Measurements from ENCODE around the gene SAMD9.
A peak's percentile ranks its signal among the peaks of the same experiment; 100 is the strongest.
"Not testable (repeated sequence)": the region's sequence is repeated elsewhere in the genome, so short reads cannot be mapped to it uniquely, and the experiment has no call there.

Gene SAMD9

DNA sequence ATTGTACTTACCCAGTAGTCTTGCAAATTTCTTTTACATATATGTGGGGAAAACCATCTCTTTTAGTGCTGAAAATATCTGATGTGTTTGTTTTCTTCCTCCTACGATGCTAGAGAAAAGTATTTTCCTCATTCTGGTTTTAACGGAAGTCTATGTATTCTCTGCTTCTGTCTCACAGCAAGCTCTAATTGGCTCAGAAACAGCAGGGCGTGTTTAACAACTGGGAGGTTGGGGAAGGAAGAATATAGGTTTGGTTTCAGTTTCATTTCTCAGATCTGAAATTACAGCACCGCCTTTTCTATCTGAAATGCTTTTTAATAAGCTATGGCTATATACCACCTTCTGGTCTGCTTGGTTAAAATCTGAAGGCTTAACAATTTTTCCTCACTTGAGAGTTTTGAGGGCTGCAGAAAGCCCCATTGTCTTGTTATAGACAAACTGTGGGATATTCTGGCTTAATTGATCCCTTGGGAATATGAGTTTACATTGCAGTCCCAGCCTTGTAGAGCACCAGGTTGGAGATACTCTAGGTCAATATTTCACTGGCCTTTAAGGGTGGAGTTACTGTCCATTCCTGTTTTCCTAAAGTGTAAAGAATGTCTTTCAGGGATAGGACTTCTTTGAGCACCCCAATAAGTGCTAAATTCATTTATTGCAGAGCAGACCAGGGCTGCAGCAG, at the start of gene SAMD9:
TSS of gene SAMD9 (minus strand) at position 128 of the 679 bp plus-strand sequence. CDS start 11,882 bp downstream, outside the sequence.
- peak; percentile 41 for DNase-seq

DNA sequence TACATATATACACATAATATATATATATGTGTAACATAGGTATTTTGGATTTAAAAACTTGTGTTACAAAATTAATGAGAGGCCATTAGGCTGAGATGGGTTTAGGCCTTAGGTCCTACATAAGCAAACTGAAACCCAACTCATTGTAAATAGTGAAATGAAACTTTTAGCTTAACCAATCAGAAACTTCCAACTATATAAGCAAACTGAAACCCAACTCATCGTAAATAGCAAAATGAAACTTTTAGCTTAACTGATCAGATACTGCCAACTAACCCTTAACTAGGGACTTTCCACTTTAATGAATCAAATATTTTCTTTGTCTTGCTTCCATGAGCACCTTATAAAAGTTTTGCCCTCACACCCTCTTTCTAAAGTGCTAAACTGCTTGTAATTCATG, 47.7 kb upstream of the SAMD9 start:
- DNase-seq: no peak

DNA sequence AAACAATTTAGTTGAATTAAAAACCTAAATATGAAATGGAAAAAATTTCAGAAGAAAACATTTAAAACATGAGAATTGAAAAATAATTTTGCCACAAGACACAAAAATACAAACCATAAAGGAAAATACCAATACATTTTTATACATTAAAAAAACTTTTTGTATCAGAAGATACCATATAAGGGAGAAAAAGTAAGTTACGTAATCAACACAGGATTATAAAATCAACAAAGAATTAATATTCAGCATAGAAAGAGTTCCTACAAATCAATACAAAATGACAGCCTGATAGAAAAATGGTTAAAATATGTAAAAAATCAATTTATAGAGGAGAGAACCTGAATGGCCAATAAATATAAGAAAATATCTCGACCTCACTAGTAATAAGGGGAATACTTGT, 47.0 kb upstream of the SAMD9 start:
- no peak for DNase-seq

DNA sequence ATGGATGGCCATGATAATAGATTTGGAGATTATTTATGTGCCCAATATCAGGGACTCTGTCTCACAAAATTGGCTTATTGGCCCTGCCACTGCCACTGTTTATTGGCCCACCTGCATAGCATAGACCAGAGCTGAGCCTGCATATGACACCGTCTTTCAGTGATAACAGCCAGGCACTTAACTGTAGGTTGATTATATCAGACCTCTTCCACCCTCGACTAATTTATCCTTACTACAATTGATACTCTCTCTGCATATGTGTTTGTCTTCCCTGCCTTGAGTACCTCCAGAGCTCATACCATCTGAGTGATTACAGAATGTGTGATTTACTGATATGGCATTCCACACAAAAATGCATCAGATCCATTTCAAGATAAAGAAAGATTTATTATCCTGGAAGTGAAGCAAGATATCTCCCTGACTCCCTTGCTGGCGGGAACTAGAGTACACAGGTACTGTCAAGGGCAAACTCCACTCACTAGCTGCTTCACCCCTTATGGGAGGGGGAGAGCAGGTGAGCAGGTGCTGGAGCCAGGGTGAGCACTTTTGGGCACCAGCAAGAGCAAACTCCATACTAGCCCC, 43.5 kb upstream of the SAMD9 start:
- no peak for DNase-seq

DNA sequence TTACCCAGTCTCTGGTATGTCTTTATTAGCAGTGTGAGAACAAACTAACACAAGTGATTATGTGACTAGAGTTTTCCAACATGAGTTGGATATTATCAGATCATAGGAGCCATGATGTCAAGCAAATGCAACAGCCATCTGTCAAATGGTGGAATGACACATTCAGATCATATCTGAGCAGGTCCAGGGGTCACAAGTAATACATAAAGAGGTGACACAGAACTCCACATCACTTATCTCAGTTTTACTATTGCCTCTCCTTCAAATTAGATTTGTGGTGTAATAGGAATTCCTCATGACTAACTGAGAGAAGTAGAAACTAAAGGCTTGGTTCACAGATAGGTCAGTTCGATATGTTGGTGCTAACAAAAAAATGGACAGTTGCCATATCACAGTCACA, 42.6 kb upstream of the SAMD9 start:
- DNase-seq: no peak

DNA sequence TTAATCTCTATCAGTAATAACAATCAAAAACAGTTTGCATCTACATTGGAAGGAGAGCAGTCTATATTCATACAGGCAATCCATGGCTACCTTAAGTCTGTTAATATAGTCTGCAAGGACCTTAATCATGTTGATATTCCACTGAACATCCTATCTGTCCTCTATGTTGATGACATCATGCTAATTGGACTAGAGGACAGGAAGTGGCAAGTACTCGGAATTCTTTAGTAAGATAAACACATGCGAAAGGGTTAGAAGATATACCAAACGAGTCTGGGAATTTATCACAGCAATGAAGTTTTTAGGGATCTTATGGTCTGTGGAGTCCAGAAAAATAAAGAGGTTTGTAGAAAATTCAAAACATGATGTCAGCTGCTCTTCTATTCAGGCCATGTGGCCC, 41.7 kb upstream of the SAMD9 start:
- no peak for DNase-seq

DNA sequence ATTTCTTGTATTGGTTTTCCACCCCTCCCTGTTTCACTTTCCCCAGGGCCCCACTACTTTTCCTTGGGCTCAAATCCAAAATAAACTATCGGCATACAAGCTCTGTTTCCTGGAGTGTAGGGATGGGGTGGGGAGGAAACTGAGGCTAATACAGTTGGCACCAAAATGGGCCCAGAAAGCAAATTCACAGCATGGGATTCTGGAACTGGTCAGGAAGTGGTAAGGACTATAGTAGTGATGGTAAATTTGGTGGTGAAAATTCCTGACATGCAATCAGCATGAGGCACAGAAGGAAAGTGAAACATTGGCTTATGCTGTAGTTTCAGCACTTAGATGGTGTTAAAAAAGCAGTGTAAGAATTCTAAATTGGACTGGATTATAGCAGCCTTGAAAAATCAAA, 39.1 kb upstream of the SAMD9 start:
- no peak for DNase-seq

DNA sequence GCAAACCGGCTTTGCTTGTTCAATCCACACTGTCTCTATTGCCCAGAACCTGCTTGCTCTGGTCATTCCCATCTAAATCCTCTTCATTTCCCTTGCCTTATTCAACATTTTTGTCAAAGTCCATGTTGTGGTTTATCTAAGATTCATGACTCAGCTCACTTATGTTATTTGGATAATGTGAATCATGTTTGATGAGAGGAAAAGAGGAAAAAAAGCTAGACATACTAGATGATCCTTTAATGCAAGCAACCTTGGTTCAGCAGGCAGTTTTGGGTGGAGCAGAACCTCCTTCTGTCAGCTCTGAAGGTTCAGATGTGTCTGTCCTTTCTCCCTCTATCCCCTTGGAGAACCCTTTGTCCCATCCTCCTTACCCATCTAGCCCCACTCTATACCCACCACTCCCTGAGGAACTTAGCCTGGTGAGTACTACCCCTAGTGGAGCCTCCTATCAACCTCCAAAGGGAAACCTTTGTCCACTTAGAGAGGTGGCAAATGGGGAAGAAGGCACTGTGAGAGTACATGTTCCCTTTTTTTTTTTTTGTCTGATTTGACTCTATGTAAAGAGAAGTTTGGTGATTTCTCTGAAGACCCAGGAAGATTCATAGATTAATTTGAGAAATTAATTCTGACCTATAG, 32.5 kb upstream of the SAMD9 start:
- DNase-seq: no peak

DNA sequence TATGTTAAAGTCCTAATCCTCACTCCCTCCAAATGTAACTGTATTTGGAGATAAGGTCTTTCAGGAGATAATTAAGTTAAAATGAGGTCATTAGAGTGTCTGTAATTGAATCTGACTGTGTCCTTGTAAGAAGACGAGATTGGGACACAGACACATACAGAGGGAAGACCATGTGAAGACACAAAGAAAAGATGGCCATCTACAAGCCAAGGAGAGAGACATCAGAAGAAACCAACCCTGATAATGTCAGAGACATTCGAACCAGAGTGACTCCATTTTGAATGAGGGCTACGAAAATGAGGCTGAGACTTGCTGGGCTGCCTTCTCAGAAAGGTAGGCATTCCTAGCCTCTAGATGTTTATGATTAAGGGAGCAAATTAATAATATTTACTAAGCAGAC, 30.9 kb upstream of the SAMD9 start:
- DNase-seq: no peak

DNA sequence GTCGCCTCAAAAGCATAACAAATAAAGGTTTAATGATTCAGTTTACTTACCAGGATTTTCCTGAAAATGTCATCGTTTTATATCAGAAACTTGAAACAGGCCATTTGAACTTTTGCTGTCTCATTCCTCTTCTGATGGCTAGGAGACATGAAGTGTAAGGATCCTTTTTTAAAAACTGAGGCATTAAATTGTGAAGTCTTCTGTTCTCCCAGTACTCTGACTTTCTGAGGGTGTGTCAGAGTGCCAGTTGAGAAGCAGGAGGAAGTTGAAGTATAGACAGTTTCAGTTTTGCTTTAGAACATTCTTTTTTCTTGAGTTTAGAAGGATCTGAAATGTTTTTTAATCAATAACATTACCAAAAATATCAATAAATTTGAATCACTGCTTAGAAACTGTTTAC, 30.4 kb upstream of the SAMD9 start, which contains the start of gene SAMD9L:
TSS of gene SAMD9L (minus strand) at position 242 of the 400 bp plus-strand sequence. CDS start 12,414 bp downstream, outside the sequence.
- no peak for DNase-seq

DNA sequence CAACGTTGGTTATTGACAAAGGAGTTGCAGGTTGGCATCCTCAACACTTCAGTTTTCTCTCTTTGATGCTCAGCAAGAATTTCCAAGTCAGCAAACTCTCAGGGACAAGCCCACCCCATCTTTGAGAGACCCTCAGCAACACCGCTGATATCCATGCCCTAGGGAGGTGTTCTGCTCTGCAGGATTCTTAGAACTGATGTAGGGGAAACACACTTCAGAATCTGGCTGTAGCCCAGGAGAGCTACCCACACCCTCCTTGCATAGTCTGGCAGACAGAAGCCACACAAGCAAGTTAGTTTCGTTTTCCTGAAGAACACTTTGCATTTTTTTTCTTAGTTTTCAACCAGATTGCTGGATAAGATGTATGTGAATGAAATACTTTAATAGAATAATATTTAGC, 29.6 kb upstream of the SAMD9 start:
- DNase-seq: peak; percentile 9

DNA sequence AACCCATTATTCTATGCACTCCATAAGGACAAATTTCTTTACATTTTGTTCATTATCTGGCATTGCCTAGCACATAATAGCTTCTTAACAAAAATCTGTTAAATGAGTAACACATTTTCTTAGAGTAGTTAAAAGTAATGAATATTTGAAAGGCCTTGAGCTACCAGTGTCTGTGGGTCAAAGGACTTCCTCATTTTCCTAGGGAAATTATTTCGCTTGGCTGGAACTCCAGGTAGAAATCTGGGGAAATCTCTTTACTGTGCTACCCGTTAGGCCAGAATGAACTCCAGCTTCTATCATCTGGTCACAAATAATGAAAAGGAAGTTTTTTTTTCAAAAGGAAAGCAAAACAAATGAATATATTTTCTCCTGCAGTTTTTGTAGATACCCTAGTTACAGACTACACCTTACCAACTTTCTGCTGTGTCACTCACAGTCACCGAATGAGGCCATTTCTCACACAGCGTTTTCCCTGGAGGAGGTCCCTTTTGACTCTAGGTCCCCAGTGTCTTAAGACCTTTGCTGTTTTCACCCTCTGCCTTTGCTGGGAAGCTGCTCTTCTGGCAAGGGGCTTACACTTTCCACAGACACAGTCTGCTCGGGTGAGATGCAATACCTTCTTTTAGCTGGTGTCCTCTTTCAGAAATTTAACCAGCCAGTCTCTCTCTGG, 28.8 kb upstream of the SAMD9 start:
- DNase-seq: no peak

DNA sequence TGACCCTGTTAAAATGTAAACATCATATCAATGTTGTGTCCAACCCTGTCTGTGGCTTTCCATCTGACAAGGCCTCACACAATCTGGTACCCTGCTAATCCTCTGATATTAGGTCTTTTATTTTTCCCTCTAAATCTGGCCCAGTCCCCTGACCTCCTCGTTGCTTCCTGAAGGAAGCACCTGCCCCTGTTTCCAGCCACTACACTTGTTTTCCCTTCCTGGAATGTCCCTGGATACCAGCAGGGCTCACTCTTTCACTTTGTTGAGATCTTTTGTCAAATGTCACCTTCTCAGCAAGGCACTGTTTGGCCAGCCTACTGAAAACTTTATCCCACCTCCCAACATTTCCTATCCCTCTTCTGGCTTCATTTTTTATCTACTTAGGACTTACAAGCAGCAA, 28.3 kb upstream of the SAMD9 start:
- DNase-seq: no peak

DNA sequence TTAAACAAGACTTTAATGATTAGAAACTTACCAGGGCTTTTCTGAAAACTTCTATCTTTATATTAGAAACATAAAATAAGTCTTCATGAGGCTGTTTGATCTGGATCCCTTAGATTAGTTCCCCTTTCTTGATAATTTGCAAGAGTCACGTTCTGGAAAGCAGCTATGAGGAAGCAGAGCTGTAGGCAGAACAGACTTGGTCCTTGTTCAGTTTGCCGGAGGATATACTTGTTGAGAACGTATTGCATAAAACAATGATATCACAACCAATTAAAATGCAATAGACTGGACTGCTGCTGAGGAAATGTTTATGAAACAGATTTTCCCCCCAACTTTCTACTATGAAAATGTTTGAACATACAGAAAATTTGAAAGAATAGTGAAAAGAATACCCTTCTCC, 27.6 kb upstream of the SAMD9 start:
- no peak for DNase-seq

DNA sequence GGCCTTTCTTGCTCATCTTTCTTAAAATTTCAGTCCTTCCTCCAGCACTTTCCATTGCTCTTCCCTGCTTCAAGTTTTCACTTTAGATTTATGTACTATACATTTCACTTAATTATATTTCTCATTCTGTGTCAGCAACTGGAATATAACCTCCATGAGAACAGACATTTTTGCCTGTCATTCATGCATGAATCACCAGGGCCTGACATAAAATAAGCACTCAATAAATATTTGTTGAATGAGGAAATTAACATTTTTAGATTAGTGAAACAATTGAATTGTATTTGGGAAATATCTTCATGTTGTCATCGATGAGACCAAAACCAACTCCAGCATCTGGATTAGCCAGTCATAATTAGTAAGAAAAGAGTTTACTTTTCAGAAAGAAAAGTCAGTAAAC, 24.3 kb upstream of the SAMD9 start:
- DNase-seq: no peak

DNA sequence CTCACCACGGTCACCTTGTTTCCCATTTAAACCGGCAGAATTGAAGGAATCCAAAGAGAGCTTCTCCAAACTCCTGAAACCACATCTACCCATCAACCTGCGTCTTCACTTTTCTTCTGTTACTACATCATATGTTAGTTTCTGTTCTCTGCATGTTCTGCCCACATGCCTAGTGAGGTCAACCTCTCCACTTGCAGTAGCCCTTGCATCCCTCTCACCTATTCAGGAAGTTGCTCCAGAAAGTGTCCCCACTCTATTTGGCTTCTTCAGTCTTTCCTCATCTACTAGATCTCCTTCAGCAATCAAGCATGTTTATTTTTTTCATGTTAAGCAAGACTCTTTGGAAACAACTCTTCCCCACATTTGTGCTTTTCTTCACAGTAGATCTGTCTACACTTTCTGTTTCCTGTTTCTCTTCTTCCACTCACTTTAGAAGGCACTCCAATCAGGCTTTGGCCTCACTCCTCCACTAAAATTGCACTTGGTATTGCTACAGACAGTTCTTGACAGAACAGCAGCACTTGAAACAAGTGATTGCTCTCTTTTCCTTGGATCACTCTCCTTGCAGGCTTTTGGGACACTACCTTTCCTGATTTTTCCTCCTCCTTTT, 22.9 kb upstream of the SAMD9 start:
- DNase-seq: no peak

DNA sequence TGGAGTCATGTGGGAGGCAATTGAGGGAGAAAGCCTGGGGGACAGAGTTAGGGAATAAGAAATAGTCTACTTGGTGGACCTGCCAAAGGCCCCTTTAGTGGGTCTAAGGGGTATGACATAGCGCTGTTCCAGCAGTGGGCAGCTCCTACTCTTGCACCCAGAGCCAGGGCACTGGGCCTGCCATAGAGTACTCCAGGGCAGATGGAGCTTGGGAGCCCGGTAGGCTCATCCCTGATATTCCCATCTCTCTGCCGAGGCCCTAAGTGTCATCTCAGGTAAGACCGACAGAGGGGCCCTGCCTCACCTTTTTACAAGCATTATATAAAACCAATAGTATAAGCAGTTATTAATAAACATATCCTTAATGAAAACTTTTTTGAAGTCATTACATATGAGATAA, 20.8 kb upstream of the SAMD9 start:
- DNase-seq: no peak

DNA sequence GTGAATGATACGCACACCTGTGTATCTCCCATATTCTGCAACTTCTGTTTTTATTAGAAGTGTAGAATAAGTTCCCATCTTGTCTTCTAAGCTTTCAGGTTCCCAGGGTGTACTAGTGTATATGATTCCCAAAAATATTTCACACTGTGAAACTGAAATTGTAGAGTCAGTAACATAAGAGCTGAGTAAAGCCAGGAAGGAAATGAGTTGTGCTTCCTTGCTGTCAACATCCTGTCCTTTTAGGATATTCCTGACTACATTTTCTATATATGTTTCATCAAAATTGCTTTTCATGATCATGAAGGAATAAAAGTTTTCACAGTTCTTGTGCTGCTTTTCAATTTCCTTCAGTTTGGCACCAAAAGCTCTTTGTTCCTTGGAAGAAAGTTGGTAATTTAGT, 15.2 kb upstream of the SAMD9 start:
- DNase-seq: no peak

DNA sequence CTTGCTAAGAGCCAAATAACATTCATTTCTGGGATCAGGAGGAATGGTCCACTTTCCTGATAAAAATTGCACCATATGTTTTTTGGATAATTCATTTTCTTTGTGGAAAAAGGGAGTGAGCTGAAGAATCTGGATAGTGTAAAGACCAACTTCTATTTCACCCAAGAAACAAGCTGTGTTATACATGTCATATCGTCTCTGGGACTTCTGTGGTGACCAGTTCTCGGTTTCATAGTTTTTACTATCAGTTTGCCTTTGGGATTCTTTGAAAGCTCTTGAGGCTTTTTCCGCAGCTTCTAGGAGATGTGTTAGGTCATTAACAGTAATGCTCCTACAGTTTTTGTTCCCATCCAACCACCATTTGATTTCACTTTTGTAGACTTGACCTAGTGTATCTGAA, 14.4 kb upstream of the SAMD9 start:
- no peak for DNase-seq

DNA sequence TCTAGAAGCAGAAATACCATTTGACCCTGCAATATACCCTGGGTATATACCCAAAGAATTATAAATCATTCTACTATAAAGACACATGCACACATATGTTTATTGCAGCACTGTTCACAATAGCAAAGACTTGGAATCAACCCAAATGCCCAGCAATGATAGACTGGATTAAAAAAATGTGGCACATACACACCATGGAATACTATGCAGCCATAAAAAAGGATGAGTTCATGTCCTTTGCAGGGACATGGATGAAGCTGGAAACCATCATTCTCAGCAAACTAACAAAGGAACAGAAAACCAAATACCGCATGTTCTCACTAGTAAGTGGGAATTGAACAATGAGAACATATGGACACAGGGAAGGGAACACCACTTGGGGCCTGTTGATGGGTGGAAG, 9.2 kb upstream of the SAMD9 start:
- DNase-seq: not testable (repeated sequence)

DNA sequence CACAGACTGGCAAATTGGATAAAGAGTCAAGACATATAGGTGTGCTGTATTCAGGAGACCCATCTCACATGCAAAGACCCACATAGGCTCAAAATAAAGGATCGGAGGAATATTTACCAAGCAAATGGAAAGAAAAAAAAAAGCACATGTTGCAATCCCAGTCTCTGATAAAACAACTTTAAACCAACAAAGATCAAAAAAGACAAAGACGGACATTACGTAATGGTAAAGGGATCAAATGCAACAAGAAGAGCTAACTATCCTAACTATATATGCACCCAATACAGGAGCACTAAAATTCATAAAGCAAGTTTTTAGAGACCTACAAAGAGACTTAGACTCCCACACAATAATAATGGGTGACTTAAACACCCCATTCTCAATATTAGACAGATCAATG, 5.8 kb upstream of the SAMD9 start:
- DNase-seq: not testable (repeated sequence)

DNA sequence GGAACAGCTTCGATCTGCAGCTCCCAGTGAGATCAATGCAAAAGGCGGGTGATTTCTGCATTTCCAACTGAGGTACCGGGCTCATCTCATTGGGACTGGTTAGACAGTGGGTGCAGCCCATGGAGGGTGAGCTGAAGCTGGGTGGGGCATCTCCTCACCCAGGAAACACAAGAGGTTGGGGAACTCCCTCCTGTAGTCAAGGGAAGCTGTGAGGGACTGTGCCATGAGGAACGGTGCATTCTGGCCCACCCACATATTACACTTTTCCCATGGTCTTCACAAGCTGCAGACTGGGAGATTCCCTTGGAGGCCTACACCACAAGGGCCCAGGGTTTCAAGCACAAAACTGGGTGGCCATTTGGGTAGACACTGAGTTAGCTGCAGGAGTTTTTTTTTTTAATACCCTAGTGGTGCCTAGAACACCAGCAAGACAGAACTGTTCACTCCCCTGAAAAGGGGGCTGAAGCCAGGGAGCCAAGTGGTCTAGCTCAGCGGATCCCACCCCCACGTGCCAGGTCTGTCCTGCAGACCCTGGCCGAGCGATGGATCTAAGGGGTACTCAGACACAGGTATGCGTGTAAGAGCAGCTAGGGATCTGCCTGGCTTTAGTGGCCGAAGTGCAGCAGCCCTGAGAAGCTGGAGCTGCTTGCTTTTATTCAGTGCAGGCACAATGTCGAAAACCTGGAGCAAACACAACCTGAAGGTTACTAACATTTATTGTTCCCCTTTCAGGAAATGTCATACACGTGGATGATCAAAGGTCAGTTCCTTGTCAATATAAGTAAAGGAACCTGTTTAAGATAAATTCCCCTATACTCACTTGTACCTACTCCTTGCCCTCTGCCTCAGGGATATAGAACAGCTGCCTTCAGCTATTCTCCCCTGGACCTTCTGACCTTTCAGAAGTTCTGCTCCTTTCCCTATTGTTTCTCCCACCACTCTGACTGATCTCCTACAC, 3.1 kb upstream of the SAMD9 start:
- DNase-seq: no peak
